SK-N-SH (cell line): ENCODE data around the gene EPB41L2. TPM values are rescaled to one million over a fixed set of nuclear protein-coding genes. Genes with fewer than 3 reads are reported as not detected.

Source experiments
- CTCF ChIA-PET: fragments of 300-600, 350-600 bp; formaldehyde crosslinking; extraction: SDS; loops from one replicate; lab custom pipeline; 2021; lab: Yijun Ruan, JAX
- POLR2A ChIA-PET: fragments of 350-600 bp; sonication (Branson Sonifier 250); formaldehyde crosslinking; extraction: SDS; loops from one replicate; lab custom pipeline; 2020; ENCODE audit warnings: antibody characterized with exemption, inconsistent platforms; lab: Yijun Ruan, JAX
- DNase-seq: peaks from one replicate; pipeline ENCODE4 v3.0.0; 2012
- H2AFZ ChIP-seq: fragments of 200-600 bp; sonication (generic); 2 replicates; pipeline ENCODE4 v1.8.1; 2016; ENCODE audit warnings: antibody characterized with exemption, mild to moderate bottlenecking, low read depth
- H3F3A ChIP-seq: fragments of 200-600 bp; sonication (generic); replicated peaks from 2 replicates; pipeline ENCODE3; 2016; ENCODE audit warnings: antibody characterized with exemption, mild to moderate bottlenecking; ENCODE audit not compliant: insufficient read depth
- H3K27ac ChIP-seq, 2 experiments: fragments of 200-500 bp in 1 of 2; fragments of 200-600 bp in 1 of 2; sonication (Bioruptor generic) in 1 of 2; sonication (generic), shearing (Covaris generic) in 1 of 2; 2 replicates each; pipeline versions ENCODE4 v1.5.1 to v1.6.1; 2014 to 2016; ENCODE audit warnings: low read depth in 2 of 2, inconsistent platforms in 1 of 2, low read length in 1 of 2, mild to moderate bottlenecking in 1 of 2, mixed read lengths in 1 of 2
- H3K27me3 ChIP-seq: fragments of 200-600 bp; sonication (generic), shearing (Covaris generic); 2 replicates; pipeline ENCODE4 v1.6.1; 2016; ENCODE audit warnings: mixed run types; ENCODE audit not compliant: insufficient read depth
- H3K36me3 ChIP-seq, 2 experiments: fragments of 200-500 bp in 1 of 2; fragments of 200-600 bp in 1 of 2; sonication (Bioruptor generic) in 1 of 2; sonication (generic) in 1 of 2; replicated peaks in 1 of 2; 2 replicates each; pipeline versions ENCODE3 to v1.5.1; 2014 to 2016; ENCODE audit warnings: low read length in 1 of 2, mild to moderate bottlenecking in 1 of 2; ENCODE audit not compliant: insufficient read depth in 2 of 2, control insufficient read depth in 1 of 2
- H3K4me1 ChIP-seq, 2 experiments: fragments of 200-500 bp in 1 of 2; fragments of 200-600 bp in 1 of 2; sonication (Bioruptor generic) in 1 of 2; sonication (generic), shearing (Covaris generic) in 1 of 2; 2 replicates each; pipeline versions ENCODE4 v1.5.1 to v1.6.1; 2014 to 2016; ENCODE audit warnings: low read depth in 1 of 2, low read length in 1 of 2, mixed run types in 1 of 2; ENCODE audit not compliant: insufficient read depth in 2 of 2, control insufficient read depth in 1 of 2
- H3K4me2 ChIP-seq: fragments of 200-600 bp; sonication (generic), shearing (Covaris generic); 2 replicates; pipeline ENCODE4 v1.6.1; 2017; ENCODE audit warnings: mixed run types
- H3K4me3 ChIP-seq, 2 experiments: fragments of 200-500 bp in 1 of 2; fragments of 200-600 bp in 1 of 2; sonication (Bioruptor generic) in 1 of 2; sonication (generic), shearing (Covaris generic) in 1 of 2; 2 replicates each; pipeline versions ENCODE4 v1.5.1 to v1.8.1; 2014 to 2016; ENCODE audit warnings: low read depth in 2 of 2, inconsistent platforms in 1 of 2, low read length in 1 of 2, mild to moderate bottlenecking in 1 of 2, mixed read lengths in 1 of 2, moderate library complexity in 1 of 2
- H3K79me2 ChIP-seq: fragments of 200-600 bp; sonication (generic); 2 replicates; pipeline ENCODE4 v1.8.1; 2017; ENCODE audit warnings: mild to moderate bottlenecking; ENCODE audit not compliant: insufficient read depth
- H3K9ac ChIP-seq: fragments of 200-600 bp; sonication (generic); 2 replicates; pipeline ENCODE4 v1.6.1; 2017; ENCODE audit warnings: mixed run types
- H3K9me2 ChIP-seq: fragments of 200-600 bp; sonication (generic); 2 replicates; pipeline ENCODE4 v1.6.1; 2017; ENCODE audit warnings: mixed run types
- H3K9me3 ChIP-seq: fragments of 200-600 bp; sonication (generic); 2 replicates; pipeline ENCODE4 v1.6.1; 2017; ENCODE audit warnings: mixed run types, mild to moderate bottlenecking, moderate library complexity
- H4K20me1 ChIP-seq: fragments of 200-600 bp; sonication (generic); 2 replicates; pipeline ENCODE4 v1.6.1; 2017; ENCODE audit warnings: mild to moderate bottlenecking, mixed run types; ENCODE audit not compliant: insufficient read depth
- ELF1 ChIP-seq: IDR thresholded peaks from 2 replicates; pipeline ENCODE4 v1.4.0; 2012
- IRF3 ChIP-seq: fragments of 150-350 bp; IDR thresholded peaks from 2 replicates; pipeline ENCODE4 v1.6.1; 2016; ENCODE audit warnings: mild to moderate bottlenecking, low read depth, low read length
- MAX ChIP-seq: IDR thresholded peaks from 2 replicates; pipeline ENCODE4 v1.4.0; 2012; ENCODE audit warnings: low read depth
- NFIC ChIP-seq: IDR thresholded peaks from 2 replicates; pipeline ENCODE4 v1.4.0; 2012; ENCODE audit warnings: borderline replicate concordance
- POLR2AphosphoS5 ChIP-seq: IDR thresholded peaks from 2 replicates; pipeline ENCODE4 v1.6.1; 2012; ENCODE audit warnings: low read depth, low read length
- RAD21 ChIP-seq: IDR thresholded peaks from 2 replicates; pipeline ENCODE4 v1.6.1; 2012; ENCODE audit warnings: mild to moderate bottlenecking, low read length
- RXRA ChIP-seq: IDR thresholded peaks from 2 replicates; pipeline ENCODE4 v1.4.0; 2012; ENCODE audit warnings: low read depth, mild to moderate bottlenecking, borderline replicate concordance
- SIN3A ChIP-seq: IDR thresholded peaks from 2 replicates; pipeline ENCODE4 v1.6.1; 2012; ENCODE audit warnings: low read depth, mild to moderate bottlenecking, low read length, moderate library complexity, borderline replicate concordance
- SMC3 ChIP-seq: IDR thresholded peaks from 2 replicates; pipeline ENCODE4 v1.6.1; 2012; ENCODE audit warnings: low read depth, low read length, improper control_type of control experiment
- WGBS: methylation state at CpG from one replicate; pipeline ENCODE4 v1.1.6; 2017; ENCODE audit warnings: low lambda C conversion rate; 5-methylcytosine and 5-hydroxymethylcytosine counted together
- polyA plus RNA-seq, 3 experiments: library from polyadenylated mRNA; depleted of rRNA; stranded (reverse); fragments of >200 nt; gene quantifications; 2 replicates each; pipeline ENCODE4 v1.2.3, GENCODE V29; 2012
- TF ChIP-seq, protein P1 (sequence below): IDR thresholded peaks from 2 replicates; pipeline ENCODE4 v1.4.0; 2012; ENCODE audit warnings: low read depth, borderline replicate concordance
- TF ChIP-seq, protein P2 (sequence below): fragments of 150-350 bp; IDR thresholded peaks from 2 replicates; pipeline ENCODE4 v1.6.1; 2017; ENCODE audit warnings: antibody characterized with exemption, low read length, low read depth, borderline replicate concordance

EPB41L2 gene
- polyA plus RNA-seq, 1 of the 3 experiments (the other 2 are of a cell fraction), result 1.4 TPM

DNA sequence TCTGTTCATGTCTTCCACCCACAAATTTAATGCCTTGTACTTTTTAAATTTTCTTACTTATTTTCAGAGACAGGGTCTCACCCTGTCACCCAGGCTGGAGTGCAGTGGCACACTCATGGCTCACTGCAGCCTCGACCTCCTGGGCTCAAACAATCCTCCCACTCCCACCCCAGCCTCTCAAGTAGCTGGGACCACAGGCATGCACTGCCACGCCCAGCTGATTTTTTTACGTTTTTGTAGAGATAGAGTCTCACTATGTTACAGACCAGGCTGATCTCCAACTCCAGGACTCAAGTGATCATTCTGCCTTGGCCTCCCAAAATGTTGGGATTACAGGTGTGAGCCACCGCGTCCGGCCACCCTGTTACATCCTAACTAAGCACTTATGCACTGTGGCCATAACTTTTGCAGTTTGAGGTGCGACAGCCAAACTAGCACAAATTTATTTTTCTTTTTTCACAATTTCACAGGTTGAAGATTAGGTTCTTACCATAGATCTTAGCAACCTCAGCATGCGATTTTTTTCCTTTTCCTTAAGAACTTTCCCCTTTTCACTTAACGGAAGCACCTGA, 92.1 kb downstream of the EPB41L2 start:
- ChIA-PET CTCF (no interaction called here), POLR2A (no interaction called here)
- WGBS, result 11% methylated on average over 9 of the region's 9 CpGs
- no peak overlapping the region for H3K4me3 ChIP-seq
- no peaks in the 10 kb centered on the region for H3K9me2 ChIP-seq
- H3K79me2 ChIP-seq, result no peaks in the 10 kb centered on the region
- no peak overlapping the region for H3K9ac ChIP-seq
- peaks cover 0 to 8% of the 10 kb centered on the region in 2 experiments; a peak in 1 of 4 replicates for H3K4me1 ChIP-seq
- H3F3A ChIP-seq, result no peaks in the 10 kb centered on the region
- H3K27ac ChIP-seq, result no peak overlapping the region
- peaks cover 17% of the 10 kb centered on the region for H3K27me3 ChIP-seq
- DNase-seq, result no peak
- TF ChIP-seq ELF1, result no peak
- no peak overlapping the region for H2AFZ ChIP-seq
- no peaks in the 10 kb centered on the region for H3K36me3 ChIP-seq
- no peaks in the 10 kb centered on the region for H4K20me1 ChIP-seq
- no peak overlapping the region for H3K4me2 ChIP-seq
- no peaks in the 10 kb centered on the region for H3K9me3 ChIP-seq

DNA sequence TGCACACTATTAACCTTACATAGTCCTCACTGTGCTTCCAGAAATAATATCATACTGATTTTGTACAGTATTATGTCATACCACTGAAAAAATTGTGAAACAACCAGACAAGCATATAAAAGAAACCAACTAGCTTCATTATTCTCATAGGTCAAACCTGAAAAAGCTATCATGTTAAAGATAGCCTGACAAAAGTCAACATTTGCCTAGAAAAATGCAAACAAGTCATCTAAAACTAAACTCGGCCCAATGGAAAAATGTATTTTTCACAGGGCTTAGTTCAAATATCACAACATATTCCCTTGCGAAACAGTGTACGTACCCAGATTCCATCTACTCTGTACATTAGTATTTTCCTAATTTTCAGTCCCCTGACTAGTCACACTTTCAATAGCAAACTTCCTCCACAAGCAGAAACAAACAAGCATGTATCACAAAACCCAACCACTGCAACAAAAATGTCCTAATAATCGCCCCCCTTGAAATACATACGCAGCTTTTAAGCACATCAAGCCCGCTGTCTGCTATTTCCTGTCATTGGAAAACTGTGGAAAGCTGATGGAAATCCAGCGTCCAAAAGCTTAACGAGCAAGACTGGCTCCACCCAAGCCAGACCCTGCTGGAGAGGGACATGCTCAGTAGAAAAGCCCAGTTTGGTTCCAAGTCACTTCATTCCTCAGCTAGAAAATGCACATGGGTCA, 93.1 kb downstream of the EPB41L2 start:
- no peak overlapping the region for H3K4me3 ChIP-seq
- H3K79me2 ChIP-seq, result no peaks in the 10 kb centered on the region
- no peaks in the 10 kb centered on the region for H3K9me2 ChIP-seq
- H3F3A ChIP-seq, result no peaks in the 10 kb centered on the region
- H2AFZ ChIP-seq, result no peak overlapping the region
- TF ChIP-seq, protein P1, sequence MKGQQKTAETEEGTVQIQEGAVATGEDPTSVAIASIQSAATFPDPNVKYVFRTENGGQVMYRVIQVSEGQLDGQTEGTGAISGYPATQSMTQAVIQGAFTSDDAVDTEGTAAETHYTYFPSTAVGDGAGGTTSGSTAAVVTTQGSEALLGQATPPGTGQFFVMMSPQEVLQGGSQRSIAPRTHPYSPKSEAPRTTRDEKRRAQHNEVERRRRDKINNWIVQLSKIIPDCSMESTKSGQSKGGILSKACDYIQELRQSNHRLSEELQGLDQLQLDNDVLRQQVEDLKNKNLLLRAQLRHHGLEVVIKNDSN, result no peak
- TF ChIP-seq IRF3, result no peak
- no peak for DNase-seq
- H3K9ac ChIP-seq, result no peak overlapping the region
- peaks cover 0 to 8% of the 10 kb centered on the region in 2 experiments; a peak in 1 of 4 replicates for H3K4me1 ChIP-seq
- H3K27ac ChIP-seq, result no peak overlapping the region
- no peaks in the 10 kb centered on the region for H3K36me3 ChIP-seq
- no peaks in the 10 kb centered on the region for H4K20me1 ChIP-seq
- ChIA-PET CTCF (no interaction called here), POLR2A (no interaction called here)
- no peaks in the 10 kb centered on the region for H3K9me3 ChIP-seq
- H3K4me2 ChIP-seq, result no peak overlapping the region
- peaks cover 18% of the 10 kb centered on the region for H3K27me3 ChIP-seq
- whole genome bisulfite sequencing, result 21% methylated on average over 8 of the region's 8 CpGs

DNA sequence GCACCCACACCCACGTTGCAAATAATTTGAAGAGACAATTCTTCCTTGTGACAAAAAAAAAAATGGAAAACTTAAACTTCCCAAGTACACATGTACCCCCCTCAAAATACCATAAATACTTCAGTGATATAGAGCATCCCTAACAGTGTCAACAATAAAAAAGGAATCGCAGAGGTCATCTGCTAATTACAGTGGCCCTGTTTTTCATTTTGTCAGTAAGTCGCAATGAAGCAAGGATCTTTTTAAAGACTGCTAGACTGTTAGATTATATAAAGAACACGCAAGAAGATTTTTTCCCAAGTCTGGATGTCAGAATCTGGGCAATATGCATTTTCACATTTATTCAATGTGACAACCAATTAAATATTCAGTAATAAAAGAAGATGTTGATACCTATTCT, 93.9 kb downstream of the EPB41L2 start:
- 4% methylated on average over 4 of the region's 4 CpGs for WGBS
- no peaks in the 10 kb centered on the region for H3K79me2 ChIP-seq
- TF ChIP-seq SMC3 (no peak), POLR2AphosphoS5 (no peak), SIN3A (no peak), MAX (no peak), NFIC (no peak), RXRA (no peak), RAD21 (no peak)
- TF ChIP-seq, protein P2, sequence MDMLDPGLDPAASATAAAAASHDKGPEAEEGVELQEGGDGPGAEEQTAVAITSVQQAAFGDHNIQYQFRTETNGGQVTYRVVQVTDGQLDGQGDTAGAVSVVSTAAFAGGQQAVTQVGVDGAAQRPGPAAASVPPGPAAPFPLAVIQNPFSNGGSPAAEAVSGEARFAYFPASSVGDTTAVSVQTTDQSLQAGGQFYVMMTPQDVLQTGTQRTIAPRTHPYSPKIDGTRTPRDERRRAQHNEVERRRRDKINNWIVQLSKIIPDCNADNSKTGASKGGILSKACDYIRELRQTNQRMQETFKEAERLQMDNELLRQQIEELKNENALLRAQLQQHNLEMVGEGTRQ, result no peak
- TF ChIP-seq, all 33 proteins: peak for 0
- H3K27me3 ChIP-seq, result peaks cover 21% of the 10 kb centered on the region
- no peaks in the 10 kb centered on the region for H3K9me2 ChIP-seq
- POLR2A ChIA-PET, result no interaction called here
- no peaks in the 10 kb centered on the region for H3K36me3 ChIP-seq
- H3K9me3 ChIP-seq, result no peaks in the 10 kb centered on the region
- no peak overlapping the region for H2AFZ ChIP-seq
- no peak overlapping the region for H3K9ac ChIP-seq
- H3K4me3 ChIP-seq, result no peak overlapping the region
- no peak overlapping the region for H3K4me2 ChIP-seq
- CTCF ChIA-PET, result no interaction called here
- H4K20me1 ChIP-seq, result no peaks in the 10 kb centered on the region
- DNase-seq, result no peak
- no peaks in the 10 kb centered on the region for H3F3A ChIP-seq
- no peak overlapping the region for H3K27ac ChIP-seq
- peaks cover 0 to 8% of the 10 kb centered on the region in 2 experiments; a peak in 1 of 4 replicates for H3K4me1 ChIP-seq
